ENCODE results near the gene OPN1MW.
"Not testable (repeated sequence)": the region's sequence is repeated elsewhere in the genome, so short reads cannot be mapped to it uniquely, and the experiment has no call there.

DNA sequence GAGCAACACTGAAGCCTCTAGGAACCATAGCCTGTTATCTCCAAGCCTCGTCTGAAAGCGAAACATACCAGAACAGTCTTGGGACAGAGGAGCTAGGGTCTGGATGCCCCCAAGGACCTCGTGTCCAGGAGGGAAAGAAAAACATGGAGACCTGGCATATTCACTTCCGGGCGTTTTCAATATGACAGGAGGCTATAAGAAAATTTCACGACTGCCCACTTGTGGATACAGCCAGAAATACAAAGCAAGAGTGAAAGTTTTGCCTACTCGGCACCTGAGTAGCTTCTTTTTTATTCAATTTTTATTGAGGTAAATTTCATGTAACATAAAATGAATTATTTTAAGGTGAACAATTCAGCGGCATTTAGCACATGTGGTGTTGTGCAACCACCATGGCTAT is 17.5 kb upstream of the OPN1MW start:
- TF ChIP-seq, protein P1, sequence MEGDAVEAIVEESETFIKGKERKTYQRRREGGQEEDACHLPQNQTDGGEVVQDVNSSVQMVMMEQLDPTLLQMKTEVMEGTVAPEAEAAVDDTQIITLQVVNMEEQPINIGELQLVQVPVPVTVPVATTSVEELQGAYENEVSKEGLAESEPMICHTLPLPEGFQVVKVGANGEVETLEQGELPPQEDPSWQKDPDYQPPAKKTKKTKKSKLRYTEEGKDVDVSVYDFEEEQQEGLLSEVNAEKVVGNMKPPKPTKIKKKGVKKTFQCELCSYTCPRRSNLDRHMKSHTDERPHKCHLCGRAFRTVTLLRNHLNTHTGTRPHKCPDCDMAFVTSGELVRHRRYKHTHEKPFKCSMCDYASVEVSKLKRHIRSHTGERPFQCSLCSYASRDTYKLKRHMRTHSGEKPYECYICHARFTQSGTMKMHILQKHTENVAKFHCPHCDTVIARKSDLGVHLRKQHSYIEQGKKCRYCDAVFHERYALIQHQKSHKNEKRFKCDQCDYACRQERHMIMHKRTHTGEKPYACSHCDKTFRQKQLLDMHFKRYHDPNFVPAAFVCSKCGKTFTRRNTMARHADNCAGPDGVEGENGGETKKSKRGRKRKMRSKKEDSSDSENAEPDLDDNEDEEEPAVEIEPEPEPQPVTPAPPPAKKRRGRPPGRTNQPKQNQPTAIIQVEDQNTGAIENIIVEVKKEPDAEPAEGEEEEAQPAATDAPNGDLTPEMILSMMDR (IDR thresholded peaks at IDR 0.05), result not testable (repeated sequence)
- TF ChIP-seq POLR2A, POLR2AphosphoS5, EP300 (IDR thresholded peaks at IDR 0.05): not testable (repeated sequence)
